CD14-positive monocyte (primary cell): ENCODE results near the gene CEP85L. TPM values are rescaled to one million over a fixed set of nuclear protein-coding genes. Genes with fewer than 3 reads are reported as not detected.
A peak's percentile ranks its signal among the peaks of the same experiment; 100 is the strongest.

Experiments
- DNase-seq, 3 donors: peaks; one replicate each; pipeline ENCODE4 v3.0.0-alpha.2; 2011 to 2022
- H2AFZ ChIP-seq: 2 replicates; pipeline ENCODE4 v1.6.0; 2012; ENCODE audit warnings: mild to moderate bottlenecking, low read depth, low read length, inconsistent platforms; ENCODE audit not compliant: insufficient read depth, poor library complexity, severe bottlenecking
- H3K27ac ChIP-seq, 2 donors: 1 replicate in 1 of 2; 2 replicates in 1 of 2; pipeline ENCODE4 v1.5.1; 2012 to 2013; ENCODE audit warnings: low read length in 2 of 2, control low read depth in 1 of 2, inconsistent platforms in 1 of 2, low read depth in 1 of 2, mild to moderate bottlenecking in 1 of 2
- H3K27me3 ChIP-seq, 2 donors: one replicate each; pipeline versions ENCODE4 v1.6.0 to v1.6.1; 2011 to 2013; ENCODE audit warnings: low read length in 2 of 2; ENCODE audit not compliant: control insufficient read depth in 2 of 2, insufficient read depth in 2 of 2
- H3K36me3 ChIP-seq, 2 donors: replicated peaks in 1 of 2; 1 replicate in 1 of 2; 2 replicates in 1 of 2; pipeline versions ENCODE4 v1.5.1 to v1.6.1; 2012 to 2013; ENCODE audit warnings: low read length in 2 of 2, control low read depth in 1 of 2, inconsistent platforms in 1 of 2, mild to moderate bottlenecking in 1 of 2; ENCODE audit not compliant: insufficient read depth in 2 of 2, control insufficient read depth in 1 of 2
- H3K4me1 ChIP-seq, 2 donors: 1 replicate in 1 of 2; 2 replicates in 1 of 2; pipeline versions ENCODE4 v1.5.1 to v1.6.1; 2012 to 2013; ENCODE audit warnings: low read length in 2 of 2, control low read depth in 1 of 2, inconsistent platforms in 1 of 2, mild to moderate bottlenecking in 1 of 2, moderate library complexity in 1 of 2; ENCODE audit not compliant: insufficient read depth in 2 of 2, control insufficient read depth in 1 of 2
- H3K4me2 ChIP-seq: replicated peaks from 2 replicates; pipeline ENCODE3; 2012; ENCODE audit warnings: low read length, moderate library complexity, mild to moderate bottlenecking; ENCODE audit not compliant: poor library complexity, severe bottlenecking; ENCODE audit errors: extremely low read depth
- H3K4me3 ChIP-seq, 3 experiments: fragments of 200-600 bp in 1 of 3; sonication (generic) in 1 of 3; replicated peaks in 1 of 3; 1 replicate in 2 of 3; 2 replicates in 1 of 3; pipeline ENCODE4 v1.5.1; 2011 to 2013; ENCODE audit warnings: low read length in 3 of 3, mild to moderate bottlenecking in 3 of 3, control low read depth in 2 of 3, low read depth in 2 of 3, inconsistent platforms in 1 of 3, moderate library complexity in 1 of 3
- H3K79me2 ChIP-seq: 2 replicates; pipeline ENCODE4 v1.6.0; 2012; ENCODE audit warnings: mild to moderate bottlenecking, control low read depth, inconsistent platforms, low read length, moderate library complexity; ENCODE audit not compliant: insufficient read depth
- H3K9ac ChIP-seq: 2 replicates; pipeline ENCODE4 v1.6.0; 2017; ENCODE audit warnings: low read length, mild to moderate bottlenecking; ENCODE audit not compliant: insufficient read depth, poor library complexity, severe bottlenecking
- H3K9me3 ChIP-seq, 2 donors: replicated peaks in 1 of 2; 1 replicate in 1 of 2; 2 replicates in 1 of 2; pipeline versions ENCODE4 v1.5.1 to v1.6.1; 2012 to 2013; ENCODE audit warnings: low read length in 2 of 2, control low read depth in 1 of 2; ENCODE audit not compliant: control insufficient read depth in 1 of 2, insufficient read depth in 1 of 2
- H4K20me1 ChIP-seq: 2 replicates; pipeline ENCODE4 v1.6.0; 2012; ENCODE audit warnings: mild to moderate bottlenecking, low read length, control low read depth, moderate library complexity; ENCODE audit not compliant: insufficient read depth
- H3K27ac Mint-ChIP-seq, 7 donors: one replicate each; pipeline ENCODE4 v1.8.0; 2020; ENCODE audit warnings: mild to moderate bottlenecking in 7 of 7, mixed read lengths in 7 of 7, moderate library complexity in 6 of 7, inconsistent platforms in 2 of 7
- H3K27me3 Mint-ChIP-seq, 3 donors: one replicate each; pipeline ENCODE4 v1.8.0; 2021 to 2022; ENCODE audit warnings: low read depth in 3 of 3, mild to moderate bottlenecking in 3 of 3, mixed read lengths in 3 of 3, moderate library complexity in 3 of 3, inconsistent platforms in 1 of 3
- H3K36me3 Mint-ChIP-seq, 2 donors: one replicate each; pipeline ENCODE4 v1.8.0; 2020; ENCODE audit warnings: mixed read lengths in 2 of 2, inconsistent platforms in 1 of 2, mild to moderate bottlenecking in 1 of 2
- H3K4me1 Mint-ChIP-seq: one replicate; pipeline ENCODE4 v1.8.0; 2020; ENCODE audit warnings: mild to moderate bottlenecking, mixed read lengths
- H3K4me3 Mint-ChIP-seq, 2 donors: one replicate each; pipeline ENCODE4 v1.8.0; 2020; ENCODE audit warnings: mild to moderate bottlenecking in 2 of 2, mixed read lengths in 2 of 2, moderate library complexity in 1 of 2
- H3K9me3 Mint-ChIP-seq, 7 donors: one replicate each; pipeline ENCODE4 v1.8.0; 2020 to 2022; ENCODE audit warnings: mixed read lengths in 7 of 7, mild to moderate bottlenecking in 6 of 7, moderate library complexity in 6 of 7, inconsistent platforms in 2 of 7
- CTCF ChIP-seq: fragments of 200-600 bp; IDR thresholded peaks from one replicate; pipeline ENCODE4 v1.8.0; 2022; ENCODE audit warnings: antibody characterized with exemption, mild to moderate bottlenecking
- WGBS: methylation state at CpG from one replicate; pipeline ENCODE4 v1.1.5; 2013; ENCODE audit warnings: missing lambda C conversion rate; ENCODE audit not compliant: insufficient coverage; 5-methylcytosine and 5-hydroxymethylcytosine counted together
- intact Hi-C, 2 donors: fragments of 100-400 bp; cut with micrococcal nuclease; formaldehyde crosslinking; loops; one replicate each; pipeline versions ENCODE4 v1.15.0 to v1.15.1; 2023
- polyA plus RNA-seq, 3 donors: library from polyadenylated mRNA; depleted of rRNA in 1 of 3; unstranded in 2 of 3; stranded (reverse) in 1 of 3; fragments of 300-500 nt in 2 of 3; fragments of >200 nt in 1 of 3; fragmentation: Illumina TruSeq in 2 of 3; gene quantifications; 1 replicate in 2 of 3; 2 replicates in 1 of 3; pipeline ENCODE4 v1.2.3, GENCODE V29; 2012 to 2021

Gene CEP85L
- polyA plus RNA-seq, 3 donors, result 14.9 to 38.3 (median 19.6) TPM

- H3K9me3 ChIP-seq, result no peaks in the 10 kb centered on the region
- H3K27ac Mint-ChIP-seq, result no peak overlapping the region
- peaks cover 6% of the 10 kb centered on the region for H3K4me1 Mint-ChIP-seq
- TF ChIP-seq CTCF, result no peak
- no peak overlapping the region for H3K9ac ChIP-seq
- no peak overlapping the region for H2AFZ ChIP-seq
- H3K36me3 ChIP-seq, result no peaks in the 10 kb centered on the region
- H3K27me3 Mint-ChIP-seq, result no peaks in the 10 kb centered on the region
- 100% methylated on average over 1 of the region's 5 CpGs for WGBS
- peaks cover 6 to 7% of the 10 kb centered on the region in 2 donors for H3K36me3 Mint-ChIP-seq
- no peak overlapping the region for H3K4me3 Mint-ChIP-seq
- H3K4me3 ChIP-seq, result no peak overlapping the region
- peaks cover 23% of the 10 kb centered on the region for H3K79me2 ChIP-seq
- H3K9me3 Mint-ChIP-seq, result peaks cover 0 to 9% (median 5%) of the 10 kb centered on the region in 7 donors
- intact Hi-C loops, result no loop called here
- H3K27me3 ChIP-seq, result no peaks in the 10 kb centered on the region
- no peak for DNase-seq
- no peak overlapping the region for H3K27ac ChIP-seq
- no peaks in the 10 kb centered on the region for H3K4me1 ChIP-seq
- no peak overlapping the region for H3K4me2 ChIP-seq
- peaks cover 98% of the 10 kb centered on the region for H4K20me1 ChIP-seq
Measured at GRCh38 chr6:118596774-118597320, 54.5 kb downstream of the CEP85L start.

- Mint-ChIP-seq H3K27me3 (no peaks in the 10 kb centered on the region), H3K4me3 (no peak overlapping the region), H3K4me1 (peaks cover 6% of the 10 kb centered on the region), H3K36me3 (peaks cover 14% of the 10 kb centered on the region in 2 donors), H3K27ac (peak overlapping the region in 5 of 7 donors; percentile 14 to 80 (median 50)), H3K9me3 (peaks cover 2 to 9% (median 5%) of the 10 kb centered on the region in 7 donors)
- Histone ChIP-seq H3K9ac (no peak overlapping the region), H2AFZ (no peak overlapping the region), H4K20me1 (peaks cover 98% of the 10 kb centered on the region), H3K36me3 (no peaks in the 10 kb centered on the region), H3K9me3 (no peaks in the 10 kb centered on the region), H3K4me3 (no peak overlapping the region), H3K4me2 (no peak overlapping the region), H3K79me2 (peaks cover 29% of the 10 kb centered on the region), H3K27me3 (no peaks in the 10 kb centered on the region), H3K4me1 (no peaks in the 10 kb centered on the region), H3K27ac (peak overlapping the region in 1 of 2 donors; percentile 44)
- DNase-seq, result peak; percentile 9 to 26 (median 11)
- TF ChIP-seq CTCF, result no peak
- WGBS, result no CpG with 5 or more reads among the region's 1 CpG
- intact Hi-C loops, result no loop called here
Measured at GRCh38 chr6:118594877-118595276, 56.5 kb downstream of the CEP85L start.
